ENCODE results near the gene MB. TPM values are rescaled to one million over a fixed set of nuclear protein-coding genes. Genes with fewer than 3 reads are reported as not detected.
"Not testable (repeated sequence)": the region's sequence is repeated elsewhere in the genome, so short reads cannot be mapped to it uniquely, and the experiment has no call there.

Gene MB
- total RNA-seq (under 1 TPM in 1 of 2 donors, not detected in 1; 0.25 TPM), polyA plus RNA-seq (under 1 TPM in 1 of 2 donors, not detected in 1; 0.13 TPM)

GRCh38 chr22:35617137-35617755 lies at the start of gene MB:
TSS of gene MB (minus strand) at chr22:35617329. CDS start at chr22:35617257, 72 bp downstream.
- WGBS, result 88% methylated on average over 16 of the region's 16 CpGs
- Histone ChIP-seq H3K27me3 (ENCODE audit: control insufficient read depth in 4 of 4, insufficient read depth in 4 of 4, low read length in 3 of 4) (no peaks in the 10 kb centered on the region), H3K4me3 (ENCODE audit: low read depth in 1 of 3, low read length in 3 of 3) (no peak within 1 kb of the TSS), H3K9ac (ENCODE audit: low read depth in 1 of 2, low read length in 2 of 2) (no peak within 1 kb of the TSS), H3K27ac (ENCODE audit: low read depth in 1 of 2, low read length in 2 of 2) (no peak within 1 kb of the TSS), H3K4me1 (ENCODE audit: control insufficient read depth in 4 of 4, insufficient read depth in 4 of 4, low read length in 3 of 4) (peaks cover under 1 to 14% (median 4%) of the 10 kb centered on the region in 4 donors), H3K36me3 (ENCODE audit: control insufficient read depth in 4 of 4, insufficient read depth in 3 of 4, low read depth in 1 of 4, low read length in 3 of 4) (no peaks in the 10 kb centered on the region), H3K9me3 (ENCODE audit: control insufficient read depth in 4 of 4, low read length in 3 of 4) (no peaks in the 10 kb centered on the region)
- TF ChIP-seq HNF4A (conservative IDR thresholded peaks at IDR 0.05), result no peak
- TF ChIP-seq EGR1 (IDR thresholded peaks at IDR 0.05; ENCODE audit: low read depth in 2 of 2), result no peak
- no peak for TF ChIP-seq MAX (IDR thresholded peaks at IDR 0.05)
- no peak for TF ChIP-seq GABPA (IDR thresholded peaks at IDR 0.05 in 1 of 2, conservative IDR thresholded peaks at IDR 0.05 in 1 of 2)
- TF ChIP-seq HNF4G (IDR thresholded peaks at IDR 0.05), result no peak
- TF ChIP-seq ZBTB33 (IDR thresholded peaks at IDR 0.05), result no peak
- no peak for TF ChIP-seq REST (IDR thresholded peaks at IDR 0.05)
- TF ChIP-seq RAD21 (IDR thresholded peaks at IDR 0.05), result no peak
- no peak for TF ChIP-seq TAF1 (conservative IDR thresholded peaks at IDR 0.05)
- no peak for TF ChIP-seq NR2F2 (IDR thresholded peaks at IDR 0.05)
- TF ChIP-seq FOXA1 (IDR thresholded peaks at IDR 0.05), result no peak
- TF ChIP-seq ATF3 (IDR thresholded peaks at IDR 0.05), result no peak
- DNase-seq (ENCODE audit: low spot score), result no peak

- DNase-seq (ENCODE audit: low spot score); H3K36me3 ChIP-seq (ENCODE audit: control insufficient read depth in 4 of 4, insufficient read depth in 3 of 4, low read depth in 1 of 4, low read length in 3 of 4); H3K4me3 ChIP-seq (ENCODE audit: low read depth in 1 of 3, low read length in 3 of 3); H3K9ac ChIP-seq (ENCODE audit: low read depth in 1 of 2, low read length in 2 of 2); H3K27ac ChIP-seq (ENCODE audit: low read depth in 1 of 2, low read length in 2 of 2); H3K9me3 ChIP-seq (ENCODE audit: control insufficient read depth in 4 of 4, low read length in 3 of 4); H3K27me3 ChIP-seq (ENCODE audit: control insufficient read depth in 4 of 4, insufficient read depth in 4 of 4, low read length in 3 of 4): not testable (repeated sequence)
- peaks cover 0 to 18% (median 12%) of the 10 kb centered on the region in 4 donors for H3K4me1 ChIP-seq (ENCODE audit: control insufficient read depth in 4 of 4, insufficient read depth in 4 of 4, low read length in 3 of 4)
- 97% methylated on average over 1 of the region's 1 CpG for WGBS
These were observed 49.6 kb upstream of the MB start for GRCh38 chr22:35666699-35667098.

All from liver (tissue), 9 donors.